ENCODE measurements around the gene SMTNL2.
"Not testable (repeated sequence)": the region's sequence is repeated elsewhere in the genome, so short reads cannot be mapped to it uniquely, and the experiment has no call there.

The SMTNL2 gene

DNA sequence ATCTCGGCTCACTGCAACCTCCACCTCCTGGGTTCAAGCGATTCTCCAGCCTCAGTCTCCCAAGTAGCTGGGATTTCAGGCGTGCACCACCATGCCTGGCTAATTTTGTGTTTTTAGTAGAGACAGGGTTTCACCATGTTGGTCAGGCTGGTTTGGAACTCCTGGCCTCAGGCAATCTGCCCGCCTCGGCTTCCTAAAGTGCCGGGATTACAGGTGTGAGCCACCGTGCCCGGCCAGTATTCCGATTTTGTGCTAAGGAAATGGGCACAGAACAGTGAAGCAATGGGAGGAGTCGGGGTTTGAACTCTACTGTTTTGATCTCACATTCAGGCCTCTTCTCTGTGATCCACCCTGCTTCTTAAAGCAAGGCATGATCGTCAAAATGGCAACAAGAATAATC, 20.4 kb downstream of the SMTNL2 start:
- DNase-seq, result not testable (repeated sequence)

DNA sequence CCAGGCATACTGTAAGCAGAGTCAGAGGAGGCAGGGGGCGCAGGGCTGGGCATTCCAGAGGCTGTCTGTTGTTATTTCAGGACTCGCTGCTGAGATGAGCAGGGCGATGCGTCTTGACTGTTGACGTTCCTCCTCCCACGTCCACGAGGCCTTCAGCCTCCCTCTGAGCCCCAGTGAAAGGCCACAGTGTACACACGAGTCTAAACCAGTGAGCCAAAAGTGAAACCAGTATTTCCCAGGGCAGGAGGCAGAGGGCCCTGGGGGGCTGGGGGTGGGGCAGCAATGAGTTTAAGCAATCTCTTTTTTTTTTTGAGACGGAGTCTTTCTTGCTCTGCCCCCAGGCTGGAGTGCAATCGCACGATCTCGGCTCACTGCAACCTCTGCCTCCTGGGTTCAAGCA, 21.5 kb downstream of the SMTNL2 start:
- DNase-seq, result peak; percentile 85

DNA sequence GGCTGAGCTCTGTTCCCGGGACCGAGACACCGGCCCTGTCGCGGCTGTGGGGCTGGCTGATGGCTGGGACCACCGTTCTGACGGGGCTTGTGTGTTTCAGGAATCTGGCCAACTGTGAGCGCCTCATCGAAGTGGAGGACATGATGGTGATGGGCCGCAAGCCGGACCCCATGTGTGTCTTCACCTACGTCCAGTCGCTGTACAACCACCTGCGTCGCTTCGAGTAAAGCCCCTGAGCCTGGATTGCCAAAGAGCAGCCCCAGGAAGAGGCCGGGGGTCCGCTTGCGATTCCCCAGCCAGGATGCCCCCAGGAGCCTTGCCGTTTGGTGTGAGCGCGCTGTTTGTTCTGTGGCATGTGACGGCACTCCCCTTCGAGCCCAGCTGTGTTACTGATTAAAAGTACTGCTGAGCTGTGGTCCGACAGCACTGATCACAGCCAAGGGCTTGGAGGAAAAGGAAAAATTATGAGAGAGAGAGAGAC, 23.0 kb downstream of the SMTNL2 start:
- no peak for DNase-seq

DNA sequence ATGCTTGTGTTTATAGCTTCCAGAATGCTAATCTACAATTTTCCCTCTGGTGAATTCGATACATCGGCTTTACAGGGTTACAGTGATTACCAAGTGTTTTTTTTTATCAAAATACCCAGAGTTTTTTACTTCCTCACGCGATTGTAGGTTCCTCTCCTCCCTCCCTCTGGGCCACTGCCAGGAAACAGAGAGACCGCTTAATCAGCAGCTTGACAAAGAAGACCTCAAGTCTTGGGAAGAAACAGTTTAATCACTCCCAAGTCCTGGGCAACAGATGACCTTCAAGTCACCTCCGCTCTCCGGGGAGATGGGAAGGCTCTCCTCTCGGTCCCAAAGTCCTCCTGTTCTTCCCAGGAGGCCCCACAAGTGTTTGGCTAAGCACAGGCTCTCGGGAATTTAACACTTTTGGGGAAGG, 23.5 kb downstream of the SMTNL2 start:
- DNase-seq, result peak; percentile 89

DNA sequence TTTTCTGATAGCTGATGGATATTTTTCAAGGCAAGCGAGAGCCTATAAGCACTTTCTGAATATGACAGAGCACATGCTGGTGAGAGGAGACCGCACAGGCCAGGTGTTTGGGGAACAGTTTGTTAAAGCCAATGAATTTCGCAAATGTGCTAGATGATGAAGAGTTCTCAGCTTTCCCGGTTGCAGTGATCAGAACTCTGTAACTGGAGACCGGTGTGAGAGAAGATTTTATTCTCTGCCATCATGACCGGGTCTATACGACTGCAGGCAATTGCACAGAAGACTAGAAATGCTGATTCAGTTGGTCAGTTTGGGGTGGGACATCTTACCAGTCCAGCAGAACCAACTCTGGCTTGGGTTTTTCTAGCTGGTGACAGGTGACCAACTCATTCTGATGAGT, 25.4 kb downstream of the SMTNL2 start:
- no peak for DNase-seq

DNA sequence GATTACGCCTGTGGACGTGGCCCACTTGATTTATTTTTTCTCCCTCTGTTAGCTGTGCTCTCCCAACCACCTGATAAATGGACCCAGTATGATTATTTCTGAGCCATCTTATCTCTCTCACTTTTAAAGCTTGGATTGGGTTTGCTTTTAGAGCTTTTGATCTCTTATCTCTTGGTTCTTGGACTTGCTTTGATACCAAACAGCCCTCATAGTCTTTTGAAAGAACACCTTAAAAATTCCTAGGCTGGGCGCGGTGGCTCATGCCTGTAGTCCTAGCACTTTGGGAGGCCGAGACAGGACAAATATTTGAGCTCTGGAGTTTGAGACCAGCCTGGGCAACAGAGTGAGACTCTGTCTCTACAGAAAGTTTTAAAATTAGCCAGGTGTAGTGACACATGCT, 25.8 kb downstream of the SMTNL2 start:
- no peak for DNase-seq

DNA sequence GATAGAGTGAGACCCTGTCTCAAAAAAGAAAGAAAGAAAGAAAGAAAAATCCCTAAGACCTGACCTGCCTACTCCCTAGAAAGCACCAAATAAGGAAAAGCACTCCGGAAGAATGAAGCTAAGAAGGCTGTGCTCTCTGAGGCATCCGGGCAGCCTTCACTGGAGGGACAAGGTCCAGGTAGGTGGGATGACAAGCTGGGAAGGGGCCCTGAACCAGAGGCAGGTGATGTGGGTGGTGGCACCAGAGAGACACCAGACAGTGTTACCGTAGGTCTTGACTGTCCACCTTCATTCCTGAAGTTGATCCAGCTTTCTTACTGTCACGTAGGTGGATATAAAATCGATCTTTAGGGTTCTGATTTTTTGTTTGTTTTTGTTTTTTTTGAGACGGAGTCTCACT, 26.3 kb downstream of the SMTNL2 start:
- no peak for DNase-seq

DNA sequence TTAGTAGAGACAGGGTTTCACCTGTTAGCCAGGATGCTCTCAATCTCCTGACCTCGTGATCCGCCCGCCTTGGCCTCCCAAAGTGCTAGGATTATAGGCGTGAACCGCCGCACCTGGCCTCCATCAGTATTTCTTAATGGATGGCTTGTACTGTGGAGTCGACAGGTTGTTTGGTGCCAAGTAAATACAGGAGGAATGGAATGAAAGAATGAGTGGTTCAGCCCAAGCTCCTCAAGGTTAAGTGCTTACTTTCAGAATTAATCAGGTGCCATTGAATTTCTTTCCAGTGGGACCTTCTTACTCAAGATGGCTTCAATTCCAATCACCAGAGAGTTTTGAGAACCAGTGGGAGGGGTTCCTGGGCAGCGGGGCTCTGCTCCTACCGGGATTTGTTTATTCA, 32.1 kb downstream of the SMTNL2 start:
- DNase-seq, result no peak

DNA sequence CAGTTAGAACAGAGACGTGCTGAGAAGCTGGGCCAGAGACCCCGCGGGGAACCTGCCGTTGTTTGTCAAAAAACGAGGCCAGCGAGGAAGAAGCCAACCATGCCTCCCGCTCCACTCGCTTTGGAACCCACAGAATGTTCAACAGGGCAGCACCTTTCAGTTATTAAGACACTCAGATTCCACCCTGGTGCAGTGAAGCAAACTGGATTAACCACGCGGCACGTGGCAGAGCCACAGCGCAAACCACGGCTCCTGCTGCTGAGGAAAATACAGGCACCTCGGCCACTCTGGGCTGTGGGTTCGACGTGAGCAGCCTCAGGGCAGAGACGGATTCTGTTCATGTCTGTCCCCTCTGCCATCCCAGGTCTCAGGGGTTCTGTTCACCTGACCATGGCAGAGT, 32.8 kb downstream of the SMTNL2 start:
- no peak for DNase-seq

DNA sequence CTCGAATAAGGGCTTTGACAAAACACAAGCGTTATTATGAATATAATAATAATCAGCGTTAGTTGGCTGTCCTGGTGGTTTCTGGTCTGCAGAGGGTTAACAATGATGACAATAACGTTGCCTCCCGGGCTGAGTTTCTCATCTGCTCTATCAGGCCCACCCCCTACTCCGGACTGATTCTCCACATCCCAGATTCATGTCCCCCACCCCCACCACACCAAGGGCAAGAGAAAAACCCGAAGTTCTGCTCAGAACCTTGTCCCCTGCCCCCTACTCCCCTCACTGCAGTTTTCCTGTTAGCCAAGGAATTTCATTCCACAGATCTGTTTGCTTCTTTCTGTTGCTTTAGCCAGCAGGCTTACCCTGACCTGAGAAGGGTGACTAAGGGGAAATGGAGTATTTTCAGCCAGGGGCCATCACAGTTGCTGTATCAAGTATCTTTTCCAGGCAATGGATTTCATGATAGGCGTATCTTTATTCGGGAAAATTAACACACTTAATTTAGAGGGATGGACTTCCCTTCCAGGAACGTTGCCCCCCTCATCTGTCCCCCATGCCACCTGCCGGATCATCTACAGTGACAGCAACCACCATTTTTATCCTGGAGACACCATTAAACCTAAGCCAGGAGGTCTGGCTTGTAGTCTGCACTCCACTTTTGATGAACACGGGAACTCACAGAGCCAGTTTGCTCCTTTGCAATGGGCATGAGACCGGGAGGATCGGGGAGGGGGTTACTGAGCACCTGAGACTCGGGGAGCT, 33.4 kb downstream of the SMTNL2 start:
- DNase-seq, result no peak

DNA sequence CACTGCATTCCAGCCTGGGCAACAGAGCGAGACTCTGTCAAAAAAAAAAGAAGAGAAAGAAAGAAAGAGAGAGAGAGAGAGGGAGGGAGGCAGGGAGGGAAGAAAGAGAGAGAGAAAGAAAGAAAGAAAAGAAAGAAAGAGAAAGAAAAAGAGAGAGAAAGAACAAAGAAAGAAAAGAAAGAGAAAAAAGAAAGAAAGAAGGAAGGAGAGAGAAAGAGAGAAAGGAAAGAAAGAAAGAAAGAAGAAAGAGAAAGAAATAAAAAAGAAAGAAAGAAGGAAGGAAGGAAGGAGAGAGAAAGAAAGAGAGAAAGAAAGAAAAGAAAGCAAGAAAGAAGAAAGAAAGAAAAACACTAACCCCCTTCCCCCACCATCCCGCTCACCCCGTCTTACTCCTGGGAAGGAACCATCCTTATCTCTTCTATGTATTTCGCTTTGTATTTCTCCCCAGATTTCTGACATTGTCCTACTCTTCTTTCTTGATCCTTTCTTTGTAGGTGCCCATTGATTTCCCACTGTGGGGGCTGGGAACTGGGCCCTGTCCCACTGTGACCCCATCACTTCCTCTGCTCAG, 36.3 kb downstream of the SMTNL2 start:
- no peak for DNase-seq

DNA sequence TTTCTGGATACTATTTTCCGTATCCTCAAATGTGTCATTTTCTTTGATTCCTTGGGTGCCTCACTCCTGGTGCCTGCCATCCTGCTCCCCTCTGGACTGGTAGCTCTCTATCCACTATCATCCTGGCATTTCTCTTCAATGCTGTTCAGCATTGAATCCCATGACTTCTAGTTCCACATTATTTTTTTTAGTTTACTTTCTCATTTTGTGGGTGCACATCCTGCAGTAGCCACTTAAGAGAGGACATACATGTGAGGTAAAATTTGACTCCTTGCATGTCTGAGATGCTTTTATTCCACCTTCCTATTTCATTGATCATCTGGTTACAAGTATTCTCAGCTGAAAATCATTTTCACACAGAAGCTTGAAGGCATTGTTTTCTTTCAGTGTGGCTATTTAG, 38.0 kb downstream of the SMTNL2 start:
- no peak for DNase-seq

DNA sequence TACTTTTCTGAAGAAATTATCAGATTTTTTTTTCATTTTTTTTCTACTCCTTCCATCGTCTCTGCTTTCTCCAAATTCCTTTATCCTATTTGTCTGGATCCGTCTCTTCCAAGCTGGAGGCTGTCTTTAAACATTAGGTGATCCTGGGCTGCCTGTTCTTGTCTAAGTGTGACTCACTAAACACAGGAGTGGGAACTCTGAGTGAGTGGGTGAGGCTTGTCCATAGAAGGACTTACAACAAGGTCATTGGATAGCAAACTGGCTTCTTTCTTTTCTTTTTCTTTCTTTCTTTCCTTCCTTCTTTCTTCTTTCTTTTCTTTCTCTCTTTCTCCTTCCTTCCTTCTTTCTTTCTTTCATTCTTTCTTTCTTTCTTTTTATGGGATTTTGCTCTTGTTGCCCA, 38.9 kb downstream of the SMTNL2 start:
- DNase-seq, result peak; percentile 46

DNA sequence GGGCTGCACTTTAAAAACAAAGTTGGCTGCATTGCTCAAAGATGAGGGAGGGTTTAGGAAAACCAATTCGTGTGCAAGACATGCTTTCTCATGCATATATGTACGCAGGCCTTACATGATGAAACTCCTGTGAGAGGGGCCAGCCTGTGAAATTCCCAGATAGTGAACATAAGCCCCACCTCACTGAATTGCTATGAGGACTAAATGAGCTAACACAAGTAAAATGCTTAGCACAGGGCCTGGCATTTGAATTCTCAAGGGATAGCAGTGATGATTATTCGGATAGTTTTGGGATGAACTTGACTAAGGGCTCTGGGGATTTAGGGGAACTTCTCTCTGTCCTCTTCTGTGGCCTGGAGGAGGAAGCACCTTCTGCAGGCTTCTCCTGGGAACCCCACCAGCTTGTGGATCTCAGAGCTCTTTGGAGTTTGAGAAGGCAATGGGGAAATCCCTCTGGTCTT, 40.2 kb downstream of the SMTNL2 start:
- peak; percentile 85 for DNase-seq

DNA sequence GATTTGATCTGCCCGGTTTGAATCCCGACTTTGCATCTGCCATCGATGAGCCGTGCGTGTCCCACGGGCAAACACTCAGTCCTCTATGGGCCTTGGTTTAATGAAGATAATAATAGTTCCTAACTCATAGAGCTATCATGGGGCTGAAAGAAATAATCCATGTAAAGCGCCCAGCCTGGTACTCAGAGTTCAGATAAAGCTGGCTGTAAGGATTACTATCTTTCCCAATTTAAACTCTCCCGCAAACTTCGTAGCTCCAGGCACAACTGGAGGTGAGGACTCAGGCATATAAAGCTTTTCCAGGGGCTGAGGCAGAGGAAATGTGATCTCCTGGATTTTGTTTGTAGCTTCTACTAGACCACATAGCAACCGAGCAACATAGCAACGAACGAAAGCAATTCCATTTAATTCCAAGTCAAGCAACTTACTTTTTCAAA, 40.9 kb downstream of the SMTNL2 start:
- DNase-seq, result no peak

DNA sequence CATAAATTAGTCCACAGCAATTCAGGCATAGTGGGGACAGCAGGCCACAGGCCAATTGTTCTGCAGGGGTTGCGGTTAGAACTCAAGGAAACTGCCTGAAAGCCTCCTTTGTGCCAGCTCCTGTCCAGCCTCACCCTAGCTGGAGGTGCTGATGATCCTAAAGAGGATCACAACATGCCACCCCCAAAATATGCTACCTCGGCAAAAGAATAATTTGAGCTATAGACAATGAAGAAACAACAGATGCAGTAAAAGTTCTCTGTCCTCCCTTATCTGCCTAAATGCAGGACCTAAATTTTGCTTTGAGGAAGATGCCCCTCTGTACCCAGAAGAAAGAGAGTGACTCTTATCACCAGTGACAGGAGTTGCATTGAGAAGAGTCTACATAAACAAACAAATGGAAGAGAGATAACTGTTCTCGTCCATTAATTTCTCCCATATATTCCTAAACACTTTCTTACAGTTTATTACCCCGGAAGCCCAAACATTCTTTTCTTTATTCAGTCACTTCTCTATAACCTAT, 42.5 kb downstream of the SMTNL2 start:
- DNase-seq, result no peak

DNA sequence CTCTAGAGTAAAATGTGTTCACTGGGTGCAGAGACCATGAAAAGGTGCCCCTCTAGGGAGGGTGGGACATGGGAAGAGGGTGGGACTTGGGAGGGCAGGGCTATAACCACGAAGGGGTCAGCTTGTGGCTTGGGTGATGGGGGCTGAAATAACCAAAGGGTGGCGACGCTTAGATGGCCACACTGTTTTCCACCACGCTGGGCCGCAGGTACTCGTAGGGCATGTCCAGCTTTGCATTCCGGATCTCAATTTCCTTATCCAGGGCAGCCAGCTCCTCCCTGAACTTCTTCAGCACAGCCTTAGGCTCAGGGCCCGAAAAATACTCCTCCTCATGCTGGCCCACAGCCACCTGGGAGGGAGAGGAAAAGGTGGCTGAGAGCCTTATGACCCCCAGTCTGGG, 47.1 kb downstream of the SMTNL2 start:
- DNase-seq, result no peak

DNA sequence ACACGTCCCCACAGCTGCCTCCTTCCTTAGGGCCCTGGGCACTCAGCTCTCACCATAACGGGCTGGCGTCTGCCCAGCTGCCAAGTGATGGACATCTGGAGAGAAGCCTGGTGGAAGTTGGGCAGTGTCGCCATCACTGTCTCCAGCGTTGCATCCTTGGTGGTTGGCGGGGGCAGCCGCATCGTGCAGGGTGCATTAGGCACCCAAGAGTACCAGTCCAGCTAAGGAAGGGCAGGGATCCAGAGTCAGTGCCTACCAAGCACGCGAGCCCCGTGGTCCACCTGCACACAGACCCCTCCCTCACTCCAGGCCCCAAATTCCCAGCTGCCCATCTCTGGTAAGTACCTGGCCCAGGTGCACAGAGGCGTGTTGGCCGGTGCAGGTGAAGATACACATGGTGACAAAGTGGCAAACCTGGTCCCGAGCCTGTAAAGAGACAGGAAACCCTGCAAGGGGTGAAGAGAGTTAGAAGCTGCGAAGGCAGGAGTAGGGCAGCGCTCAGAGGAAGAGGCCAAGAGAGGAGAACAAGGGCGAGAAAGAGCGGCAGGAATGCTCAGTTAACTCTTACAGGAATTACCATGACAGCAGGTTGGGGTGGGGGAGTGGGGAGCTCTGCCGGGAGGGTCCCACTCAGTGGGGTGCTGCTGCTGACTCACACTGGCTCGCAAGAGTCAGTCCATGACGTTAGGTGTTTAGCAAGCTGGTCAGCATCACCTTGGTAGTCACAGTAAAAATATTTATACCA, 47.7 kb downstream of the SMTNL2 start:
- DNase-seq, result no peak

DNA sequence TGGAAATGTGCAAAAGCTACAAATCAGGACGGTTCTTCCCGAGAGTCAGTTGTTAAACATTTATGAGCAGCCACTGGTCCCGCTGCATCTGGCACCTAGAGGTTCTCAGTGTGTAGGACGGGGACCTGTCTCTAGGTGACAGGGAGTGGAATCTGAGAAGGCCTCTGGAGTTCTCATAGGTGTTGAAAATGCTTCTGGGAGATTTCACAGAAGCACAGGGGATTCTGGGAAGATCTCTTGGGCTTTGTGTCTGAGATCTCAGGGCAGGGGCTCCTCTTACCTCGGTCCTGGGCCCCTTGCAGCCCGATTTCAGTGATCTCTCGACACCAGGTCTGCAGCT, 48.2 kb downstream of the SMTNL2 start:
- no peak for DNase-seq

DNA sequence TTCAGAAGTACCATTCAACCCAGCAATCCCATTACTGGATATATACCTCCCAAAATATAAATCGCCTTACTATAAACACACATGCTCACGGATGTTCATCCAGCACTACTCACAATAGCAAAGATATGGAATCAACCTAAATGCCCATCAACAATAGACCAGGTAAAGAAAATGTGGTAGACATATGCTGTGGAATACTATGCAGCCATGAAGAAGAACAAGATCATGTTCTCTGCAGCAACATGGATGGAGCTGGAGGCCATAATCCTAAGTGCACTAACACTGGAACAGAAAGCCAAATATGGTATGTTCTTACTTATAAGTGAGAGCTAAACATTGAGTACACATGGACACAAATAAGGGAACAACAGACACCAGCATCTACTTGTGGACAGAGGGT, 49.3 kb downstream of the SMTNL2 start:
- no peak for DNase-seq

DNA sequence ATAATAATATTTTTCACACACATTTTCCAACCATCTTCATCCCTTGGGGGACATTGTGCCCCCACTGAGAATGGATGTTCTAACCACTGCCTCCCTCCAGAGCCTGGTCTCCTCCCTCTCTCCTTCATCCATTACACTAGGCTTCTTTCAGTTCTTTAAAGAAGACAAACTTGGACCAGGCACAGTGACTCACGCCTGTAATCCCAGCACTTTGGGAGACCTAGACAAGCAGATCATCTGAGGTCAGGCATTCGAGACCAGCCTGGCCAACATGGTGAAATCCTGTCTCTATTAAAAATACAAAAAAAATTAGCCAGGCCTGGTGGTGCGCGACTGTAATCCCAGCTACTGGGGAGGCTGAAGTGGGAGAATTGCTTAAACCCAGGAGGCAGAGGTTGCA, 50.6 kb downstream of the SMTNL2 start:
- DNase-seq, result peak; percentile 32

DNA sequence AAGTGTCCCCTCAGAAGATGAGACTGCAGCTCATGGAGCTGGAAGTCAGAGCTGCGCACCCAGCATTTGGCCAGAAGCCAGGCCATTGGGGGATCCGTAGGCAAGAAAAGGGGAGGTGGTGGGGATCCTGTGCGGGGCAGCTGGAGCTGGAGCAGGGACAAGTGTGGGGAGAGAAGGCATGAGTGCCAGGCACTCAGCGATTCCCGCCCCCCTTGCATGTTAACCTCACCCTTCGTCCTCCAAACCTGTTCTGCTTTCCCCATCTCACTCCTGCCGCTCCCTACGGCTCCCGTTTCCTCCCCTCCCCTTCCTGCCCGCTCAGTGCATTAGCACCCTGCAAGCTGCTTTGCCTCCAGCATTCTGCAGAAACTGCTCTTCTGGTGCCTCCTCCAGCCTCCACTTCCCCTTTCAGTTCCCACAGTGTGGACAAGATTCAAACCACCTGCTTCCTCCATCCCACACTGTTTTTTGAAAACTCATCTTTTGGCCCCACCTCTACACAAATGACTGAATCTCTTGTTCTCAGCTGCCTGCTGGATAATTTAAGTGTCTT, 51.6 kb downstream of the SMTNL2 start:
- DNase-seq, result peak; percentile 63

DNA sequence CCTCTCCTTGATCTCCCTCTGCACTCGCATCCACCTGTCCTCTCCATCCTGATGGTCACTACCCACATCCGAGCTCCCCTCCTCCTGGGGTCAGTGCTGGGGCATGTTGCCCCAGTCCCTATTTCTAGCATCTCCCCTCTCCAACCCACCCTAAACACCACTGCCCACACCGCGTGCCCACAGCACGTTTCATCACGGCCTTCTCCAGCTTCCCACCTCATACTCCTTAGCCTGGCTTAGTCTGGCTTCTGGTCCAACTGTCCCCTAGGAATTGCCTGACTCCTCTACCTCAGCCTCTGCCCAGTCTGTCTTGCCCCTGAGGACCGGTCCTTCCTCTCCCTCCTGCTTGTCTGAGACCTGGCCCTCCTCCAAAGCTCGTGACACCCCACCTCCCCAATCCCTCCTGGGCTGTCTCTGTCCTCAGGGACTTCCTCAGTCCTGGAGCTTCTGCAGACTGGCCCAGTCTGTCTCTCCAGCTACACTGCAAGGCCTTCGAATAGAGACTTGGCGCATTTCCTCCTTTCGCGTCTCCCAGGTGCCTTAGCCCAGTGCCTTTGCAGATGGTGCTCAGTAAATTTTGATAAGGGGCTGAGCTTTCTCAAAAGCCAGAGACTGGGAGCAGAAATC, 52.3 kb downstream of the SMTNL2 start:
- DNase-seq, result no peak

All from suppressor macrophage treated with lipopolysaccharide for 4 hours (primary cell).